Activated naive CD4-positive, alpha-beta T cell treated with anti-CD3 and anti-CD28 coated beads, Interleukin-2, amount 50 U/mL, for 24 hours (primary cell): ENCODE results near the gene SIM1.

Experiments used
- H3K27ac Mint-ChIP-seq: one replicate; pipeline ENCODE4 v1.8.0; 2021; ENCODE audit warnings: mild to moderate bottlenecking, mixed read lengths
- H3K27me3 Mint-ChIP-seq: one replicate; pipeline ENCODE4 v1.8.0; 2021; ENCODE audit warnings: mixed read lengths
- H3K36me3 Mint-ChIP-seq: one replicate; pipeline ENCODE4 v1.8.0; 2021; ENCODE audit warnings: mixed read lengths
- H3K4me1 Mint-ChIP-seq: one replicate; pipeline ENCODE4 v1.8.0; 2021; ENCODE audit warnings: mixed read lengths
- H3K4me3 Mint-ChIP-seq: one replicate; pipeline ENCODE4 v1.8.0; 2021; ENCODE audit warnings: mild to moderate bottlenecking, mixed read lengths
- H3K9me3 Mint-ChIP-seq: one replicate; pipeline ENCODE4 v1.8.0; 2021; ENCODE audit warnings: mixed read lengths

SIM1 gene

DNA sequence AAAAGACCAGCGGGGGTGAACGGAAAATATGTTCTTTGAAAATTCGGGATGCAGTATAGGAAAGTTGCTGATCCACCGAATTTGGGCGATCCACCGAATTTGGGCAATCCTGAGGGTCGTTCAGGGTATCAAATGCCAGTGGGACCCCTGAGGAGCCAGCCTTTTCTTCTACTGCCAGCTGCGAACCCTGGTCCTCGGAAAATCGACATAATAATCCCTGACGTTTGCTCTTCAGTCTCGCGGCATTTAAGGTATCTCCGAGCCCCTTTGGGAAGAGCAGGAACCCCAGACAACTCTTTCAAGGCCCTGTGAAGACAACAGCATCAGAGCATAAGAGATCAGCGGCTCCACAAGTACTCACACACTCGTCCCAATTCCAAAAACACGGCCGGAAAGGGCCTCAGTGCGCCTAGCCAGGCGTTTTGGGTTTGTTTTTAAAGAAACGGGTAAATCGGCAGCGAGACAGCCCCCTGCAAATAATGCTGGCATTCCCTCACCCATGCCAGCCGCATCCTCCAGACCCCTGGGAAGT lies 1.0 kb downstream of the SIM1 start:
- H3K4me1 Mint-ChIP-seq = peaks cover 20% of the 10 kb centered on the region
- H3K27ac Mint-ChIP-seq = no peak overlapping the region
- peaks cover 22% of the 10 kb centered on the region for H3K9me3 Mint-ChIP-seq
- H3K36me3 Mint-ChIP-seq = peaks cover 10% of the 10 kb centered on the region
- H3K4me3 Mint-ChIP-seq = no peak overlapping the region
- peaks cover 71% of the 10 kb centered on the region for H3K27me3 Mint-ChIP-seq

DNA sequence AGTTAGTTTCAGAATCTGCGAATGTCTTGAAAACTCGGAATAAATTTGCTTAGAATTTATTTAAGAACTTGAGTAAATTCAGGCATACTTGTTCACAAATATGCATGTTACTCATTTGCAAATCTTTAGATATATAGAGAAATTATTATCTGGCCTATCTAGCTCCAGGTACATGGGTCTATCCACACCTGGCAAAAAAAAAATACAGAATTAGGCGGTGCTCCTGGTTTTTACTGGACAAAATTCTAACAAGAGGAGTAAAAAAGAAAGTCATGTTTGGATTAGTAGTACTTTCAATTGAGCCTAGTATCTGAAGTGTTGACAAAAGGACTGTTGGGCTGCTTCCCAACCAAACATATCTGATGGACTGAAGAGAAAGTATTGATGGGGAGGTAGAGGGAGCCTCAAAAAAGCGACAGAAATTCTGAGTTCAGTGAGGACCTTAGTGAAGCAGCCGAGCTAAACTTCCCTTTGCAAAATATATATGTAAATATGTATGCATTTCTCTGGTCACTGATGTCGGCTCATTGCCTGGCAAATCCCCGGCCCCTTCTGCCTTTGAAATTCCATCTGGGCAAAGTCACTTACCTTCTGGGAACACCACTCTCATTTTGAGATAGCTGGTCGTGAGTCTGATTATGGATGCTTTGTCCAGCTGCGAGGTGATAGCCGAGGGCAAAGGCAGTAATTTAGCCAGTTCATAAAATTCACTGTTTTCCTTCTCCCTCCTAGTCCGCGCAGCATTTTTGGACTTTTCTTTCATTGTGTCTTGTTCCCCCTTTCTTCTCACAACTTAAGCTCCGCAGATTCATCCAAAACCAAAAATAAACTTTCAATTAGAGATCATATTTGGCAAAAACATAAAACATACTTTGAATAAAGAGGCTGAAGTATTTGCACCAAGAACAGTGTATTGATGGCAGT lies 1.8 kb downstream of the SIM1 start:
- Mint-ChIP-seq H3K27ac (no peak overlapping the region), H3K4me3 (no peak overlapping the region), H3K36me3 (peaks cover 10% of the 10 kb centered on the region), H3K4me1 (peaks cover 18% of the 10 kb centered on the region), H3K27me3 (peaks cover 66% of the 10 kb centered on the region), H3K9me3 (peaks cover 19% of the 10 kb centered on the region)

DNA sequence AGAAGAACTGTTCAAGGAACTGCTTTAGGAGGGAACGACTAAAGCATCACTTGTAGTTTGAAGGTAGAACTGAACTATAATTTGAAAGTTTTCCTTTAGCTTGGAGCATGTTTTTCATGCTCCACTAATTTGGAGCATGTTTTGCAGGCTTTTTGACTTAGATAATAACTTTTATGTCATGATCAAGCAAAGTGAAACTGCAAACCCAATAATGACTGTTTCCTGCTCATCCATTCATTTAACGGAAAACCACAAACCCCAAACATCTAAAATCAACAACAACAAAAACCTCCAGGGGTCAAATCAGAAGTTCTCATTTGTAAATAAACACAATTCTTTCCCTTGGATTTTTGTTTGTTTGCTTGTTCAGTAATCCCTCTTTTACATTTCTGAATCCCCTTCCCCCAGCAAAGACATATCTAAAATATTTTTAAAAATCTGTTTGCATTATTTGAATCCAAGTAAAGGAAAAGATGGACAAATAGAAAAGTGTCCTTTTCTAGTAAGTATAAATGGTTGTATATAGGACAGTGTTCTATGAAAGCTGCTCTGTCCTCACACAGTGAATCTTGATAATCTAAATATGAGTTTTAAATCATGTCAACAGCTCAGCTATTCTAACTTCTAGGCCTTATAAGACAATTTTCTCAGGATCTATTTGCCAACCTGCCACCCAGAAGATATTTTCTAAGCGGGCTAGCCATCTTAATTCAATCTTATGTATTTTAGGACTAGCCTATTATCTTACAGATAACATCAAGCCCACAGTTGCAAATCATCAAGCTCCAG lies 2.6 kb downstream of the SIM1 start:
- H3K27ac Mint-ChIP-seq = no peak overlapping the region
- H3K36me3 Mint-ChIP-seq = peaks cover 10% of the 10 kb centered on the region
- peaks cover 66% of the 10 kb centered on the region for H3K27me3 Mint-ChIP-seq
- peak overlapping the region; percentile 11 for H3K4me3 Mint-ChIP-seq
- H3K4me1 Mint-ChIP-seq = peaks cover 15% of the 10 kb centered on the region
- peaks cover 16% of the 10 kb centered on the region for H3K9me3 Mint-ChIP-seq

DNA sequence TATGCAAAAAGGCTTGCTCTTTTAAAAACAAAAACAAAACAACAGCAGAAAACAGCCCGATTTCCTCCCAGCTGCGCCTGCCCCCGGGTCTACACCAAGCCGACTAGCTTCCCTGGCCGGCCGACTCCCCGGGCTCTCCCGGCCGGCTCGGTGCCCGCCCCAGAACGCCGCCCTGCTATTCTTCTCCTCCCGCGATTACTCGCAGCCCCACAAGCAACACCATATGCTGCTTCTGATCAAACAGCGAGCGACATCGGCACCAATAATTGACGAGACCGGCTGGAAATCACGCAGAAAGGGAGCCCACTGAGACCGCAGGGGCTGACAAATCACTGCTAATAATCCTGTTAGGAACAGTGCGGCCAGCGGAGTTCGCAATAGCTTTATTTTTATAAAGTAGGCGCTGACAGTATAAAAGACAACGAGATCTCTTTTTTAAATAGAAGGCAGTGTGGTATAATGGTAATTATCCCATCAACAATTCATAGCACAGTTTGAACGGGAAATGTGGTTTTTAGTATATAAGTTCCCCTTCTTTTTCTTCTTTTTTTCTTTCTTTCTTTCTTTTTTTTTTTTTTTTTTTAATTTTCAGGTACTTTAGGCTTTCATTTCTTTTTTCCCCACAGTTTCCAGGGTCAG lies 3.3 kb downstream of the SIM1 start:
- H3K9me3 Mint-ChIP-seq = peaks cover 16% of the 10 kb centered on the region
- H3K27me3 Mint-ChIP-seq = peaks cover 66% of the 10 kb centered on the region
- H3K27ac Mint-ChIP-seq = no peak overlapping the region
- H3K36me3 Mint-ChIP-seq = peaks cover 9% of the 10 kb centered on the region
- H3K4me1 Mint-ChIP-seq = peaks cover 13% of the 10 kb centered on the region
- H3K4me3 Mint-ChIP-seq = no peak overlapping the region

DNA sequence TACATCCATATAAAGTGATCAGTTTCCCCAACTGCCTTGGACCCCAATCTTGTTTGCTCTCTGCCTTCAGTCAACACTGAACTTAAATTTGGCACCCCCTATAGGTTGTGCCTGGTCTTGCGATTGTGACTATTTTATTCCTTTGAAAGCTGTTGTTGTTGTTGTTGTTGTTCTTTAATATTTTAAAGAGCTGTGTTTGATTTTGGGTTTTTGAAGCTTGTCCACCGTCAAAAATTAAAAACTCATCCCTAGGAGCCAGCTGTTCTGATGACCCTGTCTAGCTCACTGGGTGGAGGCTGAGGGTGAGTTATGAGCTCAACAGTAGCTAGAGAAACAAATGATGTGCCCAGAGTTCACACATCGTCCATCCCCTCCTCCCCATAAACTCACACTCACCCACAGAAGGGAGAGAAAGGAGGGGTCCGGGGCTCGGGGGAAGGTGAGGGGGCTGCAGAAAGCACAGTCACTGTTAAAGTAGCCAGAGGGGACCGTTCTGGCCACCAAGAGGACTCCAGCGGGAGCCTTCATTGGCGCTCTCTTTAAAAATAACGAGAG lies 4.0 kb downstream of the SIM1 start:
- Mint-ChIP-seq H3K4me3 (no peak overlapping the region), H3K27ac (no peak overlapping the region), H3K36me3 (peaks cover 12% of the 10 kb centered on the region), H3K9me3 (peaks cover 16% of the 10 kb centered on the region), H3K4me1 (peaks cover 10% of the 10 kb centered on the region), H3K27me3 (peaks cover 65% of the 10 kb centered on the region)

DNA sequence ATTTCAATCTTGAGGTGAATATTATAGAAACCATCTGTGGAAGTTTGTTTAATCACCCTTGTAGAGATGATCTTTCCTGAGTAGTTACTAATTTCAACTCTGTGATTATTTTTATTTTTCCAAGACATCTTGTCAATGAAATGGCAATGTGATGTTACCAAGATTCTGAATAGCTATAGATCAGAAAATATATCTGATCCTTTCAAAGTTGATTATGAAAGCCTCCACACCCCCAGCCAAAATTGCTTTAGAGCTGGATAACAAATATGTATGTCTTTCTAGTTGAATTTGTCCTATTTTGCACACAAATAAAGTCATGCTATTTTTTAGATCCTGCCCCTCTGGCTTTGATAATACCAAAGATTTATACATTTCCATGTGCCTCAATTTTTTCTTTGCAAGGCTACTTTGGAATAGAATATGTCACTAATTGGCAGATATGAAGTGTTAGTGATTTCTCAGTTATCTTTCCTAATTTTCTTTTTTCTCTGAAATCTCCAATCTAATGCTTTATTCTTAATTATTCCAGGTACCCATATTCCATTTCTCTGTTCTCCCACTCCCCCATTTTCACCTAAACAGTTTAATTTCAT lies 5.0 kb downstream of the SIM1 start:
- H3K27ac Mint-ChIP-seq = no peak overlapping the region
- no peak overlapping the region for H3K4me3 Mint-ChIP-seq
- peaks cover 14% of the 10 kb centered on the region for H3K36me3 Mint-ChIP-seq
- peaks cover 7% of the 10 kb centered on the region for H3K4me1 Mint-ChIP-seq
- H3K9me3 Mint-ChIP-seq = peaks cover 16% of the 10 kb centered on the region
- H3K27me3 Mint-ChIP-seq = peaks cover 67% of the 10 kb centered on the region

DNA sequence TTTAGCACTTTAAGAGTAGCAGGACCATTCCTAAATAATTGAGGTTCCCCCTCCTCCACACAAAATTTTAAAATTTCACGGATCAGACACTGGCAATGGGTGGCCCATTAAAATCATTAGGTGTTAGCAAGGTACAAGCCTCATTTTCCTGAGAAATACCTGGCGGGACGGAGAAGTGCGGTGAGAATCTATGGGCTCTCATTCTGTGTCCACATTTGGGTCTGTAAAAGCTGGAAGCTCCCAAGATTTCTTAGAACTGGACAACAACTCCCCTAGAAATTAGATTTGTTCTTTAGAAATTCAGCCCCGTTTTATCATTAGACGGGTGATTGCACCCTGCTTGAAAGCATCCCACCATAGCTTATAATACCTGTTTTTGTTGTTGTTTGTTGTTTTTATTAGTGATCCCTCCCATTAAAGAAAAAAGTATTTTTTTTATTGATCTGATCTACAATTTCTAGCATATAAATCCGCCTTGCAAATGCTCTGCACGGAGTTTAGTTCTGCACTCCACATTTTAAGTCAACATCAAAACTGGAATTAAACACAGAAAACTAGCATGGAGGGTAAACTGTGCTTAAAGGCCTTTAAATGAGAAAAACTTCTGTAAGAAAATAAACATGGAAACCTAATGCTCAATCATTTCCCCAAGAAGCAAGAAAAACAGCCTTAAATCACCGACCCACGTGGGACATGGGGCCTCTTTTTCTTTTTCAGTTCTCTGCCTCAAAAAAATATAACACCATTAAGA lies 5.7 kb downstream of the SIM1 start:
- H3K4me3 Mint-ChIP-seq = no peak overlapping the region
- H3K4me1 Mint-ChIP-seq = peaks cover 7% of the 10 kb centered on the region
- H3K27ac Mint-ChIP-seq = no peak overlapping the region
- H3K36me3 Mint-ChIP-seq = peaks cover 14% of the 10 kb centered on the region
- H3K27me3 Mint-ChIP-seq = peaks cover 71% of the 10 kb centered on the region
- peaks cover 16% of the 10 kb centered on the region for H3K9me3 Mint-ChIP-seq

DNA sequence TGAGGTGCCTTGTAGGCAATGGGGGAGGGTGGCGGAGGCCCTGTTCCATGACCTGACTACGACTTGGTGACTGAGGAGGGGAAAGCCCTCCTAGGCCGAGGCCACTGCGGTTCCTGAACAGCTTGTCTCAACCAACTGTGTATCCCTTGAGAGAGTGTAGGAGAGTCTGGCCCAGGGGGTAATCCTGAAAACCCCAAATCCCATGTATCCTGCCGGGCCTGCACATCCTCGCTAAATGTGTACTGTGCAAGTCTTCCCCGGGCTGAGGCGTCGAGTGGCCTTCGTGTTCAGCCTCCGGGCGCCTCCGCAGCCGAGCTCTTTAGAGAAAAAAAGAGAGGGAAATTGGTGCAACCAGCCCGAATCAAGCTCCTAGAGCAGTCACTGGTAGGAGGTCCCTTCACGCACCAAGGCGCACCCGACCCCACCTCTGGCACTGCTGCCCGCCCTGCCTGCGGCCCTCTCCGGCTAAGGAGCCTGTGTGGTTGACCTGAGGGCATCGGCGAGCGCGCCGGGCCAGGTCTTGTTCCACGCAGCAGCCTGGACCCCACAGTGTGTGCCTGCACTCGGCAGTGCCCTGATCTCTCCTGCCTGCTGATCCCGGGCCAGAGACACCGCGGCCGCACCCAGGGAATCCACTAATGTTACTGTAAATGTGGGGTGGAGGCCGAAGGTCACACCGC lies 7.3 kb downstream of the SIM1 start:
- H3K9me3 Mint-ChIP-seq = peaks cover 16% of the 10 kb centered on the region
- H3K27ac Mint-ChIP-seq = no peak overlapping the region
- peaks cover 11% of the 10 kb centered on the region for H3K36me3 Mint-ChIP-seq
- H3K4me1 Mint-ChIP-seq = peaks cover 7% of the 10 kb centered on the region
- H3K27me3 Mint-ChIP-seq = peaks cover 67% of the 10 kb centered on the region
- no peak overlapping the region for H3K4me3 Mint-ChIP-seq

DNA sequence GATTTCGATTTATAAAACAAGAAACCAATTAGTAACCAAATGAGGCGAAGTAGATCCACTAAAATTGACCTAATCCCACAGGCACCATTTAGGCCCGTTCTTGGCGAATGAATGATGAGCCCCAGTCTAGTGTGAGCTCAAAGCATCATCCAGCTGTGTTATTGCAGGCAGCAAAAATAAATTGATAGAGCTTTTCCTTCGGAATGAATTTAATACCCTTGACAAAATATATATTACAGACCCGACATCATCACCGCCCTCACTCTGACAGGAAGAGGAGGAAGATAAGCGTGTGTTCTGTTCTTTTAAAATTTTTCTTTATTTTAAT lies 7.8 kb downstream of the SIM1 start:
- Mint-ChIP-seq H3K4me1 (peaks cover 2% of the 10 kb centered on the region), H3K27me3 (peaks cover 61% of the 10 kb centered on the region), H3K9me3 (peaks cover 11% of the 10 kb centered on the region), H3K36me3 (peaks cover 9% of the 10 kb centered on the region), H3K27ac (no peak overlapping the region), H3K4me3 (no peak overlapping the region)

DNA sequence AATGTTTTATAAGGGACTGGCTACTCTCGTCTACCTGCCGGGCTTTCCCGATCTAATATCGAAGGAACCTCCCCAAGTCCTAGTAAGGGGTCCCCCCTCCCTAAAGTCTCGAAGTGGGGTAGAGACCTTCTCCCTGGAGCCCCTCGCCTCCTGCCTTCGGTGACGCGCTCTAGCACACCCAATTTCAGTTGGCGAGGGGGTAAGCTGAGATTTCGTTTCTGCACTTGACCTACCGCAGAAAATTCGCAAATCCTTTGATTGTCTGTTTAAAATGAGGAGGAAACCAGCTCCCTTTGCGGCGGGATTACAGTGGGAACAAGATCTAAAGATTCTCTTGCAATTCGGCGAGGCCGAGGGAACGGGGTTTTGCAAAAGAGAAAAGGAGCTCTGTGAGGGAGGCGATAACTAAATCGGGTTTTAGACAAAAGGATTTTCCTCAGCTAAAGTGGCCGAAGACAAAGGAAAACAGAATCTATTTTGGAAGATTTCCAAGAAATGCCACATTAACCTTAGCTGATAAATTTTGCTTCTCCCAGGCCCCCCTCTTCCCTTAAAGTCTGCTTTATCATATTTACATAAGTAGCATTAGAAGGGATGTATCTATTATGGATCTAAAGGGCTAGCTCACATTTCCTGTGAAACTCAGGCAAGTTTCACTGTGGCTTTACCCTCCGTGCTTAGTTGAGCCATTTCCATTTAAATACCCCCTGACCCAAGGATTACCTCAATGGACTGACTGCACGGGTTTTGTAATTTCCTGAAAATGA lies 8.4 kb downstream of the SIM1 start:
- H3K27ac Mint-ChIP-seq = peak overlapping the region; percentile 30
- peaks cover 10% of the 10 kb centered on the region for H3K9me3 Mint-ChIP-seq
- H3K4me1 Mint-ChIP-seq = no peaks in the 10 kb centered on the region

DNA sequence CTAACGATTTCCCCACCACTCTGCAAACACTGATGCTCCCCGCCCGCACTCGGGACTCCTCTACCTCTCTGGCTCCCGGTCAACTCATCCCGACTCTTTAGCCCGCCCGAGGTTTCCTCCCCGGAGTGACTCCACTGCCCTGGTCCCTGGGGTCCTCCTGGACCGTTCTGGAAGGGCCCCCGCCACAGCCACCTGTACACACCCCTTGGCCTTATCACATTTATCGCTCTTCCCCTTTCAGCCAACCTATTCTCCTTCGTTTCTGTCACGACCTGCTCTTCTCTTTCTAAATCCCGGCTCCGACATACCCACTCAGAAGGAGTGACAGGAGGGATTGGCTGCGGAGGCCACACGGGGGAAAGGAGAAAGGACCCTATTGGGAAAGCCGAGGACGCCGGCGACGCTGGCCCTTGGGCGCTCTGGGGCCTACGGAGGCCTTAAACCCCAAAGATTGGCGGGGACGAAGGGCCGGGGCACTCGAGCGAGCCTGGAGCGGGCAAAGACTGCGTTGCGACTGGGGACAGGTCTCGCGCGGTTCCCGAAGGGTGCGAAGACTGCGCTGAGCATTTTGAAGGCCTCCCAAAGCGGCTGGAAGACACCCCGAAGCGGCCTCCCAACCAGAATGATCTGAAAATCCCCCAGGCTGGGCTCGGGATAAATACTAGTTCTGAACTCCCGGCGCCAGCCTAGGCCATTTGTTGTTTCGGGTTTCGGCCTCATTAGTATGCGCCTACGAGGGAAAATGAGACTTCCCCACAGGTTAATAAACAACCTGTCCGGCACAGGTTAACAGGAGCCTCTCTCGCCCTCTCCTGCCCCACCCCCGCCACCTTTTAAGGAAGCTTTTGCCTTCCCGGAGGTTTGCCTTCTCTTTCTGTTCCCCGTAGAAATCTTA lies 9.2 kb downstream of the SIM1 start:
- H3K36me3 Mint-ChIP-seq = peaks cover 9% of the 10 kb centered on the region

More for the DNA sequence above, 8.4 kb downstream of the SIM1 start:
- Mint-ChIP-seq H3K36me3 (peaks cover 9% of the 10 kb centered on the region), H3K4me3 (no peak overlapping the region), H3K27me3 (peaks cover 57% of the 10 kb centered on the region)

DNA sequence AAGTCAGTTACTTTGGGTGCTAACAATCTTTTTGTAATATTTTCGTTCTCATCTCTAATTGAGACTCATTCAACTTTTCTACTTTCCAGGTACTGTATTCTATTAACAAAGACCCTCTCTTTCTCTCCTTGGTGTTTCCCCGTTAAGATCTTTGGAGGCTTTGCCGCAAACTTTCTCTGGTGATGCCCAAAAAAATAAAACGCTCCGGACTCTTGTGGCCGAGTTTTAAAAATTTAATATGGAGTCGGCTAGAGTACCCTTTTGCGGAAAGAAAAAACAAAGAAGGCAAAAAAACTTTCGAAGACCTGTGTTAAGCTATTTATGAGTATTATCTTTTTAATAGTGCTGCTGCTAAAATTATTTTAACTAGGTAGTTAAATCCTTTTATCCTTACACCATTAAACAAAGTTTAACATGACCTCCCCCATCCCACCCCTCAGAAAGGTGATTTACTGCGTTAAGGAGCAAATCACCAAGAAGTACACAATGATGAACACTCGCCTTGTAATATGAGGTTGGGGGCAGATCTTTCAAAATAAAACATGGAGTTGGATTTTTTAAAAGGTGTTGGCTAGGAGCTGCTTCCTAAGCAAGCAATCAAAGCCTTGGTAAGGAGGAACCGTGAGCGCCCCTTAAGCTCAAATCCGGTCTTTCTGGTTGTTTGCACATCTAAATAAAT lies 10.0 kb downstream of the SIM1 start:
- Mint-ChIP-seq H3K9me3 (peaks cover 7% of the 10 kb centered on the region), H3K27ac (no peak overlapping the region), H3K27me3 (peaks cover 48% of the 10 kb centered on the region), H3K36me3 (peaks cover 11% of the 10 kb centered on the region), H3K4me1 (no peaks in the 10 kb centered on the region), H3K4me3 (no peak overlapping the region)

More for the DNA sequence above, 9.2 kb downstream of the SIM1 start:
- Mint-ChIP-seq H3K27ac (peak overlapping the region; percentile 30), H3K4me3 (no peak overlapping the region), H3K4me1 (no peaks in the 10 kb centered on the region), H3K27me3 (peaks cover 52% of the 10 kb centered on the region), H3K9me3 (peaks cover 10% of the 10 kb centered on the region)
